ENCODE measurements around the gene FMNL3.

The FMNL3 gene

GRCh38 chr12:49708851-49709250 is 1.6 kb upstream of the FMNL3 start:
- no peak for FAIRE-seq

GRCh38 chr12:49707812-49708147 is 575 bp upstream of the FMNL3 start:
- no peak for FAIRE-seq

GRCh38 chr12:49706351-49707127 is 666 bp downstream of the FMNL3 start:
- FAIRE-seq = no peak

GRCh38 chr12:49705479-49706134 is 1.6 kb downstream of the FMNL3 start:
- FAIRE-seq = no peak

GRCh38 chr12:49703647-49704137 is 3.5 kb downstream of the FMNL3 start:
- FAIRE-seq = no peak

GRCh38 chr12:49702676-49703215 is 4.5 kb downstream of the FMNL3 start:
- FAIRE-seq = no peak

- FAIRE-seq = no peak
These were observed 5.2 kb downstream of the FMNL3 start for GRCh38 chr12:49702009-49702408.

- no peak for FAIRE-seq
These were observed 8.3 kb downstream of the FMNL3 start for GRCh38 chr12:49698619-49699545.

GRCh38 chr12:49697808-49698207 is 9.4 kb downstream of the FMNL3 start:
- FAIRE-seq = no peak

- FAIRE-seq = no peak
These were observed 10.5 kb downstream of the FMNL3 start for GRCh38 chr12:49696723-49697122.

- FAIRE-seq = no peak
These were observed 13.2 kb downstream of the FMNL3 start for GRCh38 chr12:49693931-49694444.

- FAIRE-seq = no peak
These were observed 14.4 kb downstream of the FMNL3 start for GRCh38 chr12:49692851-49693250.

GRCh38 chr12:49689785-49690184 is 17.4 kb downstream of the FMNL3 start:
- FAIRE-seq = no peak

- no peak for FAIRE-seq
These were observed 18.0 kb downstream of the FMNL3 start for GRCh38 chr12:49689237-49689636.

- no peak for FAIRE-seq
These were observed 19.3 kb downstream of the FMNL3 start for GRCh38 chr12:49687941-49688340.

GRCh38 chr12:49684310-49684854 is 22.8 kb downstream of the FMNL3 start:
- no peak for FAIRE-seq

GRCh38 chr12:49683599-49684309 is 23.5 kb downstream of the FMNL3 start:
- no peak for FAIRE-seq

GRCh38 chr12:49680075-49680474 is 27.1 kb downstream of the FMNL3 start:
- no peak for FAIRE-seq

- no peak for FAIRE-seq
These were observed 28.5 kb downstream of the FMNL3 start for GRCh38 chr12:49678711-49679110.

- FAIRE-seq = no peak
These were observed 32.1 kb downstream of the FMNL3 start for GRCh38 chr12:49675137-49675536.

GRCh38 chr12:49674318-49674981 is 32.8 kb downstream of the FMNL3 start:
- FAIRE-seq = no peak

Data from colon (tissue), 2 donors.